ENCODE measurements around the gene TSR3. TPM values are rescaled to one million over a fixed set of nuclear protein-coding genes. Genes with fewer than 3 reads are reported as not detected.

Gene TSR3
- total and polyA plus RNA-seq, 2 of the 13 experiments (the other 11 are each of a cell fraction or from before 2014, with no cell fraction given) = 24.2 to 51.0 TPM

- in situ Hi-C loops (cut with HindIII; ENCODE audit: extremely low pct_ligation_motif_present, low pct_unique_long_range_greater_than_20kb) = no loop called here
- Histone ChIP-seq H3K27me3 (ENCODE audit: control insufficient read depth in 1 of 2, insufficient read depth in 2 of 2, low read length in 2 of 2) (no peaks in the 10 kb centered on the region; a peak in 2 of 5 replicates), H2AFZ (ENCODE audit: low read length) (no peak overlapping the region), H3K4me1 (ENCODE audit: insufficient read depth, low read length) (peaks cover 32% of the 10 kb centered on the region), H3K36me3 (replicated peaks in 1 of 2; ENCODE audit: control insufficient read depth in 1 of 2, insufficient read depth in 2 of 2, low read length in 2 of 2) (peaks cover 20 to 36% of the 10 kb centered on the region in 2 experiments; a peak in 4 of 5 replicates), H4K20me1 (ENCODE audit: insufficient read depth, low read length) (peaks cover 52% of the 10 kb centered on the region), H3K4me2 (ENCODE audit: low read depth, low read length) (peak overlapping the region; percentile 95), H3K27ac (ENCODE audit: extremely low read length, insufficient read depth, low read length) (peak overlapping the region; percentile 57), H3K9me3 (ENCODE audit: low read length) (no peaks in the 10 kb centered on the region), H3K79me2 (ENCODE audit: insufficient read depth, low read length) (peaks cover 56% of the 10 kb centered on the region), H3K9ac (ENCODE audit: insufficient read depth, low read depth, low read length) (peak overlapping the region; percentile 91), H3K4me3 (replicated peaks in 1 of 3; ENCODE audit: insufficient read depth in 1 of 3, low read depth in 2 of 3, low read length in 3 of 3) (peak overlapping the region; percentile 66 to 97 (median 91))
- 2% methylated on average over 9 of the region's 14 CpGs for WGBS (ENCODE audit: low lambda C conversion rate)
- DNase-seq (ENCODE audit: low spot score) = no peak
- peak; percentile 5; the same call in 2 of the 3 replicates for ATAC-seq
- intact Hi-C loops (cut with micrococcal nuclease; ENCODE audit: unreplicated experiment) = no loop called here
- CTCF ChIA-PET (ENCODE audit: low intra/inter-chr PET ratio, low total read pairs) = no interaction called here
- no peak for FAIRE-seq
- BruUV-seq (replicated peaks) = no TSS peak
- POLR2A ChIA-PET = interaction anchor here (0.8 kb wide), 1 partner anchor 14 kb away, joined by 4 read pairs; no protein-coding TSS in a partner anchor
- TF ChIP-seq ZNF333 (CRISPR knock-in tag; IDR thresholded peaks at IDR 0.05; ENCODE audit: borderline replicate concordance) = no peak
- no peak for TF ChIP-seq HDAC6 (IDR thresholded peaks at IDR 0.05; ENCODE audit: low read depth, low read length)
- no peak for TF ChIP-seq DNMT1 (CRISPR knock-in tag; IDR thresholded peaks at IDR 0.05)
- no peak for TF ChIP-seq KMT2B (CRISPR knock-in tag; IDR thresholded peaks at IDR 0.05)
- TF ChIP-seq ZNF839 (CRISPR knock-in tag; IDR thresholded peaks at IDR 0.05; ENCODE audit: borderline replicate concordance) = no peak
- TF ChIP-seq ZFP36 (IDR thresholded peaks at IDR 0.05; ENCODE audit: borderline replicate concordance, low read depth, low read length, partially characterized antibody) = no peak
- no peak for TF ChIP-seq SATB2 (CRISPR knock-in tag; IDR thresholded peaks at IDR 0.05)
- 0 out of 2 replicates have a peak, but pooled peaks have one; percentile 44 for TF ChIP-seq KDM5B (CRISPR knock-in tag; IDR thresholded peaks at IDR 0.05; ENCODE audit: borderline replicate concordance)
- 0 out of 2 replicates have a peak, but pooled peaks have one; percentile 17 for TF ChIP-seq ARID4A (CRISPR knock-in tag; IDR thresholded peaks at IDR 0.05; ENCODE audit: borderline replicate concordance)
- no peak for TF ChIP-seq ZNF256 (CRISPR knock-in tag; conservative IDR thresholded peaks at IDR 0.05)
- no peak for TF ChIP-seq SSRP1 (CRISPR knock-in tag; IDR thresholded peaks at IDR 0.05)
- no peak for TF ChIP-seq BCLAF1 (IDR thresholded peaks at IDR 0.05)
- TF ChIP-seq PRMT3 (CRISPR knock-in tag; IDR thresholded peaks at IDR 0.05; ENCODE audit: borderline replicate concordance, low read depth) = no peak
- TF ChIP-seq ZMYM4 (CRISPR knock-in tag; IDR thresholded peaks at IDR 0.05) = no peak
- TF ChIP-seq, protein P1, sequence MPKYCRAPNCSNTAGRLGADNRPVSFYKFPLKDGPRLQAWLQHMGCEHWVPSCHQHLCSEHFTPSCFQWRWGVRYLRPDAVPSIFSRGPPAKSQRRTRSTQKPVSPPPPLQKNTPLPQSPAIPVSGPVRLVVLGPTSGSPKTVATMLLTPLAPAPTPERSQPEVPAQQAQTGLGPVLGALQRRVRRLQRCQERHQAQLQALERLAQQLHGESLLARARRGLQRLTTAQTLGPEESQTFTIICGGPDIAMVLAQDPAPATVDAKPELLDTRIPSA (CRISPR knock-in tag; IDR thresholded peaks at IDR 0.05; ENCODE audit: borderline replicate concordance) = no peak
Measured at GRCh38 chr16:1310832-1311200, 40.9 kb downstream of the TSR3 start.
